K562 (cell line): ENCODE measurements around the gene VWA7. TPM values are rescaled to one million over a fixed set of nuclear protein-coding genes. Genes with fewer than 3 reads are reported as not detected.

Experiments used
- BRD4 ChIP-seq: fragments of 200-600 bp; sonication (generic); IDR thresholded peaks from 2 replicates; pipeline ENCODE4 v1.6.1; 2017; ENCODE audit warnings: inconsistent platforms
- C11orf30 ChIP-seq: fragments of 450-650 bp; IDR thresholded peaks from 2 replicates; pipeline ENCODE4 v1.6.1; 2016; ENCODE audit warnings: low read depth, mild to moderate bottlenecking
- CBFA2T3 ChIP-seq: fragments of 450-650 bp; IDR thresholded peaks from 2 replicates; pipeline ENCODE4 v1.6.1; 2017
- DACH1 ChIP-seq: fragments of 450-650 bp; IDR thresholded peaks from 2 replicates; pipeline ENCODE4 v1.6.1; 2018; ENCODE audit not compliant: partially characterized antibody
- EP400 ChIP-seq: fragments of 450-650 bp; IDR thresholded peaks from 2 replicates; pipeline ENCODE4 v1.6.1; 2017; ENCODE audit warnings: antibody characterized with exemption, mild to moderate bottlenecking, moderate library complexity
- FOXJ2 ChIP-seq: fragments of 200-800 bp; sonication (Bioruptor generic); IDR thresholded peaks from 2 replicates; pipeline ENCODE4 v1.6.1; 2016; ENCODE audit warnings: missing genetic modification characterization, missing compliant biosample characterization
- HDAC3 ChIP-seq: fragments of 450-650 bp; IDR thresholded peaks from 2 replicates; pipeline ENCODE4 v1.6.1; 2018; ENCODE audit warnings: borderline replicate concordance, mild to moderate bottlenecking, moderate library complexity; ENCODE audit not compliant: partially characterized antibody
- POLR2A ChIP-seq: fragments of 450-650 bp; conservative IDR thresholded peaks from 2 replicates; pipeline ENCODE4 v1.6.1; 2016
- REST ChIP-seq, 2 experiments: fragments of 450-650 bp; formaldehyde crosslinking in 1 of 2; IDR thresholded peaks; 2 replicates each; pipeline versions ENCODE4 v1.4.0 to v1.6.1; 2014 to 2020; ENCODE audit warnings: mild to moderate bottlenecking in 2 of 2, borderline replicate concordance in 1 of 2, low read depth in 1 of 2
- SMARCA4 ChIP-seq: fragments of 450-650 bp; IDR thresholded peaks from 2 replicates; pipeline ENCODE4 v1.6.1; 2016
- TFE3 ChIP-seq: fragments of 450-650 bp; formaldehyde crosslinking; IDR thresholded peaks from 2 replicates; pipeline ENCODE4 v1.4.0; 2020; ENCODE audit warnings: mild to moderate bottlenecking, mixed read lengths
- ZBTB12 ChIP-seq: fragments of 250-450 bp; sonication (Bioruptor Pico); IDR thresholded peaks from 2 replicates; pipeline ENCODE4 v1.4.0; 2020
- ZHX1 ChIP-seq: fragments of 150-350 bp; conservative IDR thresholded peaks from 2 replicates; pipeline ENCODE4 v1.6.1; 2014; ENCODE audit warnings: low read length
- ZNF282 ChIP-seq: sonication (generic); formaldehyde crosslinking; IDR thresholded peaks from 2 replicates; pipeline ENCODE4 v1.8.1; 2023; ENCODE audit warnings: missing genetic modification reagents
- polyA plus RNA-seq, 8 experiments: library from polyadenylated mRNA; depleted of rRNA in 4 of 8; stranded (reverse) in 5 of 8; unstranded in 3 of 8; fragments of >200 nt; fragmentation: Nextera tagmentation in 2 of 8; fragmentation: Illumina TruSeq in 1 of 8; extraction: Ambion mirVana in 2 of 8; extraction: Trizol in 1 of 8; gene quantifications; 2 replicates each; pipeline versions ENCODE4 v1.2.1 to v1.2.3, GENCODE V29; 2011 to 2014; ENCODE audit warnings: inconsistent platforms in 1 of 8, missing spikeins in 1 of 8
- total RNA-seq, 7 experiments: library from RNA; depleted of rRNA in 6 of 7; stranded (reverse); fragments of >200 nt in 6 of 7; fragmentation: Illumina TruSeq in 2 of 7; extraction: Trizol in 2 of 7; gene quantifications; 2 replicates each; pipeline versions ENCODE4 v1.2.1 to v1.2.3, GENCODE V29; 2011 to 2021; ENCODE audit warnings: low replicate concordance in 1 of 7

The VWA7 gene
- total and polyA plus RNA-seq, 9 of the 15 experiments (the other 6 are each of a cell fraction or from before 2014, with no cell fraction given) = 0.18 to 2.9 (median 0.95) TPM

GRCh38 chr6:31737991-31738979 lies 38.8 kb downstream of the VWA7 start (continued):
- TF ChIP-seq DACH1 = no peak
- TF ChIP-seq ZHX1 = no peak
- TF ChIP-seq EP400 = no peak
- TF ChIP-seq C11orf30 = no peak
- TF ChIP-seq FOXJ2 (tag) = no peak
- TF ChIP-seq TFE3 (CRISPR knock-in tag) = 0 out of 2 replicates have a peak, but pooled peaks have one; percentile 2
- TF ChIP-seq BRD4 = peak; percentile 99
- peak; percentile 96 for TF ChIP-seq POLR2A
- TF ChIP-seq CBFA2T3 = no peak
- TF ChIP-seq HDAC3 = no peak
- no peak for TF ChIP-seq REST (IDR thresholded peaks at IDR 0.05; ENCODE audit: borderline replicate concordance)
- no peak; the same call in 1 of the 2 replicates for TF ChIP-seq REST (CRISPR knock-in tag; IDR thresholded peaks at IDR 0.05; ENCODE audit: low read depth)
- TF ChIP-seq ZNF282 (CRISPR knock-in tag) = no peak
- TF ChIP-seq ZBTB12 (CRISPR knock-in tag) = peak; percentile 78
- TF ChIP-seq SMARCA4 = no peak
